HG03469 (cell line): ENCODE results near the gene HBP1.
"Not testable (repeated sequence)": the region's sequence is repeated elsewhere in the genome, so short reads cannot be mapped to it uniquely, and the experiment has no call there.

Experiments
- ATAC-seq: cut with Tn5 transposase; IDR thresholded peaks from one replicate; pipeline ENCODE4 v1.9.1; 2021; ENCODE audit warnings: mild to moderate bottlenecking, moderate library complexity, moderate number of reproducible peaks; ENCODE audit not compliant: unreplicated experiment

Gene HBP1

GRCh38 chr7:107152011-107152410 lies 16.8 kb upstream of the HBP1 start:
- ATAC-seq: no peak

GRCh38 chr7:107154826-107155225 lies 14.0 kb upstream of the HBP1 start:
- ATAC-seq: no peak

GRCh38 chr7:107155726-107156125 lies 13.1 kb upstream of the HBP1 start:
- ATAC-seq: not testable (repeated sequence)

- ATAC-seq: no peak
Observed at GRCh38 chr7:107157091-107157490, 11.7 kb upstream of the HBP1 start.

GRCh38 chr7:107158028-107158427 lies 10.8 kb upstream of the HBP1 start:
- no peak for ATAC-seq

- ATAC-seq: no peak
Observed at GRCh38 chr7:107160389-107160788, 8.4 kb upstream of the HBP1 start.

GRCh38 chr7:107161415-107161814 lies 7.4 kb upstream of the HBP1 start:
- no peak for ATAC-seq

DNA sequence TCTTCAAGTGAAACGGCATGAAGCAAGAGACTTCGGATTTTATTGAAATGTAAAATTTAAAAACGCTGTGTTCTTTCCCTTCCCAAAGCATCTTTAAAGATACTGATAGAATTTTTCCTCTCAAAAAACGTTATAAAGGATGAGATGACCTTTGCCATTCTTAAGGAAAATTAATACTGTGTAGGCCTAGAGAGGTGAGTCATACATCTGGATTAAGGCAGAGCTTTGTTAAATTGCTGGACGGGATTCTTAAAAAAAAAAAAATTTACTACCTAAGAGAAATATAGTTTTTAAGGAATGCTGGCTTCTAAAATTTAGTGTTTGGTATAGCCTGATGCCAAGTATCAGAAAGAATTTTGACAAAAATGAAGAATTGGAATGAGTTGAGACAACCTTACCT lies 6.3 kb upstream of the HBP1 start:
- no peak for ATAC-seq

GRCh38 chr7:107164092-107164491 lies 4.7 kb upstream of the HBP1 start:
- no peak for ATAC-seq

GRCh38 chr7:107165341-107165740 lies 3.5 kb upstream of the HBP1 start:
- ATAC-seq: no peak

GRCh38 chr7:107166736-107167426 lies 1.9 kb upstream of the HBP1 start:
- no peak for ATAC-seq

- no peak for ATAC-seq
Observed at GRCh38 chr7:107167483-107168232, 1.1 kb upstream of the HBP1 start.

- peak; percentile 13 for ATAC-seq
Observed at GRCh38 chr7:107169120-107170050, 582 bp downstream of the HBP1 start.

DNA sequence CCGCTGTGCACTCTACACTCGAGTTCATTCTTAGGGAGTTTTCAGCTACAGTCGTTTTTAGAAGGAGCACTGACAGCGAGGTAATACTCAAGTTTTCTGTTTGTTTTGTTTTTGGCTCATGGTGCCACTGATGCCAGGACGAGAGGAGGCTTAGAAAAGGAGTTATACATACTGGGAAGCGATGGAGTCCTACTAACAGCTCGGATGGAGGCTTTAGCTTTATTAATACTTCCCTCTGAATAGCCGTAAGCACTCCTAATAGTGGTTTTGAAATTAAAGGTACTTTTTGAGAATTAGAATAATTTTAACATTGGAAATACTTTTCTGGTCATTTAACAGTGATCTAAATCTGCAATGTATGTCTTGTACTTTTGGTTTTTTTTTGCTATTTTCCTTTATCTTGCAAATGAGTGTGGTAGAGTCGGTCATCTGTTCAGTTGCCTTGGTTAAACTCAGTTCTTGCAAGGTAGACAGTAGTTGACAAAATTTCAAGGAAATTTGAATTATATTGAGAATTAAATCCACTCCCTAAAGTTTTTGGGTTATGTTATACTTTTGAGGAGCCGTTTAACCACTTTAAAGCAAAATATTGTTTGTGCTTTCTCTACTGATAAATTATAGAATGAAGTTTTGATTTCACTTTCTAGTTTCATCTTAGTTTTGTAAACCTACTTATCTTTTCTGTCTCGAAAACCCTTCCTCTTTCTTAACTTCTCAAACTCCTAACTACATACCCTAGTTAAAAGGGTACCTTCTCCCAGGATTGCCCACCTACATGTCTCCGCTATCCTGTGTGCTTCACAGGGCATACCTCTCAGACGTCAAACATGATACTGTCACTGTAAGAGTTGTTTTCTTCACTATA lies 1.5 kb downstream of the HBP1 start:
- ATAC-seq: no peak

DNA sequence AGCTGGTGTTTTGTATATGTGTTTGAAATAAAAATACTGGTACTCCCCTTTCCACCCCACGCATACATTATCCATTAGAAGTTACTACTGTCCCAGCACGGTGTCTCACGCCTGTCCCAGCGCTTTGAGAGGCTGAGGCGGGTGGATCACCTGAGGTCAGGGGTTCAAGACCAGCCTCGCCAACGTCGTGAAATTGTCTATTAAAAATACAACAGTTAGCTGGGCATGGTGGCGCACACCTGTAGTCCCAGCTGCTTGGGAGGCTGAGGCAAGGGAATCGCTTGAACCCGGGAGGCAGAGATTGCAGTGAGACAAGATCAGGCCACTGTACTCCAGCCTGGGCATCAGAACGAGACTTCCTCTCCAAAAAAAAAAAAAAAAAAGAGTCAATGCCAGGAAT lies 2.7 kb downstream of the HBP1 start:
- ATAC-seq: no peak

DNA sequence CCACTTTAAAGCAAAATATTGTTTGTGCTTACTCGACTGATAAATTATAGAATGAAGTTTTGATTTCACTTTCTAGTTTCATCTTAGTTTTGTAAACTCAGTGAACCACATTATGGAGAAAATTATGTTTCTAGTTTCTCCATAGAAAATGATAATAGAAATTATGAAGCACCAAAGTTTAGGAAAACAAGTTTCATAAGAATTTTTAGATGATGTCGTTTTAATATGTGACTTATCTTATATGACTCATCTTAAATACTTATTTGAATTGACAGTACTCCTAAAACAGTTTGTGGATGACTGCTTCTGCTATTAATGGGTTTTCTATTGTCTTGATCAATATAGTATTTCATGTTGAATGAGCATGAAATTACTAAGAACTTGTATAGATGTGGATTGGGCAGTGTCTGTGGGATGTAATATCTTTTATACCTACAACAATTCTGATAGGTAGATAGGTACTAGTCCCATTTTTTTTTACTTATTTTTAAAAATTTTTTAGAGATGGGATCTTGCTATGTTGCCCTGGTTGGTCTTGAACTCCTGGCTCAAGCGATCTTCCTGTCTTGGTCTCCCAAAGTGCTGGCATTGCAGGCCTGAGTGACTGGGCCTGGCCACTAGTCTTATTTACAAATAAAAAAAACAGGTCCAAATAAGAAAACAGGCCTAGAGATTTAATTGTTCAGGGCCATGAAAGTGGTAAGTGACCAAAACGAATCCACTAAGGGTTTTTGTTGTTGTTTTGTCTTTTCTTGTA lies 3.7 kb downstream of the HBP1 start:
- ATAC-seq: no peak

DNA sequence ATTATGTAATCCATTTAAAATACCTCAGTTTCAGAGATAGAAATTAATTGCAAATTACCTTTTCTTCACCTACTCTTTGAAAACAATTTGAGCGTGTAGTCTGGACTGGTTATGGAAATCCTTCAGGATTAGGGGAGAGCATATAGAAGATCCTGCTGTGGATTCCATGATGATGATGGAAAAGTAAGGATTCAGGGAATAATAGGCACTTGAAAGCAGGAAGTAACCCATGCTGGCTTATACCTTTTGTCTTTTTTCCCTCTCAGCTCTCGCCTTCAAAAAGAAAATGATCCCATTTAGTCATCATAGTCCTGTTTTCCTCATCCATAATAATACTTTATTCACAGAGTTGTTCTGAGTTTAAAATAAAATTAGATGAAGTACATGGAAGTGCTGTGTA lies 4.4 kb downstream of the HBP1 start:
- no peak for ATAC-seq

DNA sequence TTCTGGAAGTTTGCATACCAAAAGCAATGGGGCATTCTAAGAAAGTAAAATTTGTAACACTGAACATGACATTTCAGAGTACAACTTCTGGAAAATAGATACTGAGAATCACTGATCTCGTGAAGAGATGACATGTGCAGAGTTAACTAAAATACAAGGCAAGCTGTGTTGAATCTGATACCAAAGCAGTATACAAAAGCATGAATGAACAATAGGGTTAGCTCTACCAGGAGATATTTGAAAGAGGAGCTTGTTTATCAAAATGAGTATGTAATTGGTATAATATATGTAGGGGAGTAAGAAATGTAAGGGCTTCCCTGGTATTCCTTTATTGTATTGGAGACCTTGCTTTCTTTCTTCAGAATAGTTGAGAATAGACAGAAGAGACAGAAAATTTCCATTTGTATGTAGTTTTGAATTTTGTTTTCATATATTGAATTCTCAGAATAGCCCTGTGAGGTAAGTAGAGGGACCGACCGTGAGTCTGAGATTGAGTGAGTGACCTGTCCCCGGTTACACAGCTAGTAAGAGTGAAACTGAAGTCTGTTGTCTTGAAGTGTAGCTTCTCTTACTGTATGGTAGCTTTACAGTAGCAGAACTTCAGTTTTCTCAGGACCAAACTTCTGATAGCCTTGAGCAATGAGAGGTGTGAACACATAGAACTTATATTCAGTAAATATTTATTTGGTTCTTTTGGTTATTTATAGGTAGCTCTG lies 5.0 kb downstream of the HBP1 start:
- peak; percentile 43 for ATAC-seq
